Activated naive CD4-positive, alpha-beta T cell treated with anti-CD3 and anti-CD28 coated beads for 36 hours (primary cell): ENCODE results near the gene PEX12. TPM values are rescaled to one million over a fixed set of nuclear protein-coding genes. Genes with fewer than 3 reads are reported as not detected.

Experiments used
- CTCF ChIA-PET: fragments of 350-600 bp; sonication (Branson Sonifier 250); formaldehyde crosslinking; loops from one replicate; lab custom pipeline; 2021; ENCODE audit warnings: antibody characterized with exemption; lab: Charles Lee
- DNase-seq: peaks from one replicate; pipeline ENCODE4 v3.0.0-alpha.2; 2020
- H3K27ac Mint-ChIP-seq: one replicate; pipeline ENCODE4 v1.8.0; 2021; ENCODE audit warnings: mild to moderate bottlenecking, mixed read lengths
- H3K27me3 Mint-ChIP-seq: one replicate; pipeline ENCODE4 v1.8.0; 2021; ENCODE audit warnings: low read depth, mixed read lengths
- H3K36me3 Mint-ChIP-seq: one replicate; pipeline ENCODE4 v1.8.0; 2021; ENCODE audit warnings: low read depth, mixed read lengths
- H3K4me1 Mint-ChIP-seq: one replicate; pipeline ENCODE4 v1.8.0; 2021; ENCODE audit warnings: low read depth, mixed read lengths
- H3K4me3 Mint-ChIP-seq: one replicate; pipeline ENCODE4 v1.8.0; 2021; ENCODE audit warnings: mild to moderate bottlenecking, moderate library complexity, mixed read lengths
- H3K9me3 Mint-ChIP-seq: one replicate; pipeline ENCODE4 v1.8.0; 2021; ENCODE audit warnings: mixed read lengths
- intact Hi-C: fragments of 100-400 bp; cut with micrococcal nuclease; formaldehyde crosslinking; loops from one replicate; pipeline ENCODE4 v1.15.1; 2023
- total RNA-seq, 2 experiments: library from RNA; stranded (reverse); gene quantifications; one replicate each; pipeline ENCODE4 v1.2.3, GENCODE V29; 2021

Gene PEX12
- total RNA-seq, 2 experiments from 2014 or later: 6.2 to 6.5 TPM

DNA sequence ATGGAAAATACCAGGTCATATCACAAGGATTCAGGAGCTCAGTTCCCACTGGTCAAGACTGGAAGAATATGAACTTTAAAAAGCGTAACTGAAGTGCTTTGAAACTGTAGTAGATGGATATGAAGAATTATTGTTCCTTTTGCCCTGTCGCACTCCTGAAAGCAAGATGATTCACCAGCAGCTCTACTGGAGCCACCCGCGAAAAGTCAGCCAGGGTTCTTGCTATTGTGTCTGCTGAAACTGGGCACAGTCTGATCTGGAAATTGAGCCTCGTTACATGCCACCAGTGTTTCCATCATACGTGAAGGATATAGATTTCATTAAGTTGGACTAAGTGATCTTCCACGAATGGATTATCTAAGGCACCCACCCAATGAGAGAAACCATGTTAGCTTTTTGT, 25.3 kb upstream of the PEX12 start:
- peaks cover 28% of the 10 kb centered on the region for H3K36me3 Mint-ChIP-seq
- CTCF ChIA-PET: interaction anchor here (1.3 to 1.4 kb wide), 2 partner anchors 10 to 128 kb away, joined by 3 to 8 read pairs; partner anchors contain the start of gene RASL10B
- no peaks in the 10 kb centered on the region for H3K9me3 Mint-ChIP-seq
- H3K4me1 Mint-ChIP-seq: no peaks in the 10 kb centered on the region
- DNase-seq: no peak
- H3K27me3 Mint-ChIP-seq: no peaks in the 10 kb centered on the region
- intact Hi-C loops: no loop called here
- no peak overlapping the region for H3K27ac Mint-ChIP-seq
- H3K4me3 Mint-ChIP-seq: no peak overlapping the region

DNA sequence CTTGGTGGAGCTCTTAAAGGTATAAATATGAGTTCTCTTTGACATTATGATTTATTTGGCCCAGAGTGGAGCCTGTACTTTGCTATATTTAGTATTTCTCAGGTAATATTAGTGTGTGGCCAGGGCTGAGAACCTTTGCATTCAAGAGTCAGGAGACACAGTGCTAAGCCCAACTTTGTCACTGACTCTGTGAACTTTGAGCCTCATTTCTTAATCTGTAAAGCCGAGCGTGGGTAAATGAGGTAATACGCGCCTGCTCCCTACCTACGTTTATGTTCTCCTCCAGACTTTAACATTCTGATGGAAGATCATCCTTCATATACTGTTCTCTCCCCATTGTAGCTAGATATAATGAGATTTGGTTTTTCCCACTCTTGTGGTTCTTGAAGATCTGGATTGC, 19.2 kb upstream of the PEX12 start:
- no peak overlapping the region for H3K4me3 Mint-ChIP-seq
- intact Hi-C loops: no loop called here
- H3K9me3 Mint-ChIP-seq: no peaks in the 10 kb centered on the region
- no peak for DNase-seq
- H3K27me3 Mint-ChIP-seq: no peaks in the 10 kb centered on the region
- peaks cover 3% of the 10 kb centered on the region for H3K4me1 Mint-ChIP-seq
- CTCF ChIA-PET: interaction anchor here (1.4 kb wide), 1 partner anchor 9 kb away, joined by 3 read pairs; no protein-coding TSS in a partner anchor
- H3K36me3 Mint-ChIP-seq: peaks cover 34% of the 10 kb centered on the region
- no peak overlapping the region for H3K27ac Mint-ChIP-seq

DNA sequence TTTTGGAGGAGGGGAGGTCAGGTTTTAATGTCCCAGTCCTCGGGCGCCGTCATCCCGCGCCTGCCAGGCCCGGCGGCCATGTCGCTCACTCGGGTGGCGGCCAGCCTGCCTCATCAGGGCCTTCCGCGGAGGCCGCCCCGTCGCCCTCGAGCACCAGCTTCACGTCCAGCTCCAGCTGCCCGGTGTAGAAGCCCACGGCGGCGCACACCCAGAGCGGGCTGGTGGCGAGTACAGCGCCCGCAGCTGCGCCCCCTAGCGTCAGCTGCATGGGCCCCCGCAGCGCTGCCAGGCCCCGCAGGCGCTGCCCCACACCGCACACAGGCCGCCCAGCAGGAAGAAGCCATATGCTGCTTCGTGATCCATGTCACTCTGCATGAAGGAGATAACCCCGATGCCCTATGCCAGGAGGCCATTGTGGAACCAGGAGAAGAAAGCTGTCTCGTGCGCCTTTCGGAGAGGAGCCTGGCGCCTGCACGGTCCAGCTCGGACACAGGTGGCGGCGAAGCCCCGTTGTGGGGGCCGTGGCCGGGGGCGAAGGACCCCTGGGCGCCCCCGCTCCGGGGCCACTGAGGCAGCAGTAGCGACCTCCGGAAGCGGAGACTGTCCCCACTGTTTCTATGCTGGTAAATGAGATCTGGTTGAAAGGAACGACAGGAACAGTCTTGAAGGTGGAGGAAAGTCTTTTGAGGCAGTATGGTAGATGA, 18.3 kb upstream of the PEX12 start:
- DNase-seq: no peak
- H3K36me3 Mint-ChIP-seq: peaks cover 32% of the 10 kb centered on the region
- H3K4me3 Mint-ChIP-seq: no peak overlapping the region
- CTCF ChIA-PET: interaction anchor here (0.6 to 1.4 kb wide), 5 partner anchors 8 to 167 kb away, joined by 3 to 4 read pairs (median 3); partner anchors contain the start of gene RASL10B
- peaks cover 3% of the 10 kb centered on the region for H3K4me1 Mint-ChIP-seq
- H3K9me3 Mint-ChIP-seq: no peaks in the 10 kb centered on the region
- no peaks in the 10 kb centered on the region for H3K27me3 Mint-ChIP-seq
- H3K27ac Mint-ChIP-seq: no peak overlapping the region
- intact Hi-C loops: no loop called here

GRCh38 chr17:35596072-35596471, 17.7 kb upstream of the PEX12 start:
- CTCF ChIA-PET: interaction anchor here (0.6 to 1.3 kb wide), 3 partner anchors 102 to 151 kb away, joined by 3 to 4 read pairs (median 3); partner anchors contain the start of gene RASL10B
- no peak overlapping the region for H3K27ac Mint-ChIP-seq
- H3K4me1 Mint-ChIP-seq: peaks cover 3% of the 10 kb centered on the region
- no peak for DNase-seq
- peaks cover 32% of the 10 kb centered on the region for H3K36me3 Mint-ChIP-seq
- no peak overlapping the region for H3K4me3 Mint-ChIP-seq
- no peaks in the 10 kb centered on the region for H3K27me3 Mint-ChIP-seq
- no peaks in the 10 kb centered on the region for H3K9me3 Mint-ChIP-seq
- intact Hi-C loops: no loop called here

DNA sequence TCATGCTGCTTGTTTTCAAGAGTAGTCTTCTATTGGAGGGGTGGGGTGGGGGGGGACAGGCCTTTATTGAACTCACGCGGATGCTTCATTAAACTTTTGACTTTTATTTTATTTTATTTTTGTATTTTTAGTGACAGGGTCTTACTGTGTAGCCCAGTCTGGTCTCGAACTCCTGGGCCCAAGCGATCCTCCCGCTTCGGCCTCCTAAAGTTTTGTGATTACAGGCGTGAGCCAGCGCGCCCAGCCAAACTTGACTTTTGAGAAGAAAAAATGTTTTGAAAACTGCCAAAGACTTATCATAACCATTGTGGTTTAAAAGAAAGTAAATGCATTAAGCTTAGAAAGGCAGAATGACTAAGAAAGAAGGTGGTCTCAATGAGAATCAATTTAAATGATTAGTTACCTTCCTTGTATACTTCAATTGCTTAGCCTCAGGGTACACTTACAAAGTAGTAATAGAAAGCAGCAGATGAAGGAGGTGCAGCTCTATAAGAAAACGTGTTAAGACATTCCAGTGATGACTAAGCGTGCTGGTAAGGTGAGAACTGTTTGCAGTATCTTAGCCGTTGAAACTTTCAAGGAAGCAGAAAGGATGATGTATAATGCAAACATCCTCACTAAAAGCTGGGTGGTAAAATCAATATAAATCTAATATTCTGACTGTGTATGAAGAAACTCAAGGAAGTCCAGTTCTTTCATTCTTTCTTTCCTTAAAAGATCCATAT, 10.0 kb upstream of the PEX12 start:
- H3K36me3 Mint-ChIP-seq: peaks cover 8% of the 10 kb centered on the region
- DNase-seq: peak; percentile 43
- H3K27me3 Mint-ChIP-seq: no peaks in the 10 kb centered on the region
- H3K27ac Mint-ChIP-seq: peak overlapping the region; percentile 62
- H3K4me3 Mint-ChIP-seq: peak overlapping the region; percentile 97
- intact Hi-C loops: loop anchor here (1.0 to 5.0 kb wide), 2 partner anchors 214 to 276 kb away; no protein-coding TSS in a partner anchor
- CTCF ChIA-PET: interaction anchor here (0.9 to 1.6 kb wide), 7 partner anchors 8 to 159 kb away, joined by 3 to 5 read pairs (median 3); no protein-coding TSS in a partner anchor
- no peaks in the 10 kb centered on the region for H3K9me3 Mint-ChIP-seq
- H3K4me1 Mint-ChIP-seq: peaks cover 29% of the 10 kb centered on the region

- DNase-seq: peak; percentile 97
- intact Hi-C loops: loop anchor here (1.0 to 5.0 kb wide), 7 partner anchors 9 to 499 kb away; partner anchors contain the start of genes PEX12, SLFN12L and TAF15
- Mint-ChIP-seq H3K4me1 (peaks cover 29% of the 10 kb centered on the region), H3K27me3 (no peaks in the 10 kb centered on the region), H3K9me3 (no peaks in the 10 kb centered on the region), H3K27ac (peak within 1 kb of the TSS; percentile 97), H3K4me3 (peak within 1 kb of the TSS; percentile 97), H3K36me3 (peaks cover 7% of the 10 kb centered on the region)
- CTCF ChIA-PET: interaction anchor here (0.8 to 1.3 kb wide), 4 partner anchors 9 to 221 kb away, joined by 3 to 4 read pairs (median 4); partner anchors contain the start of gene PEX12
Observed at GRCh38 chr17:35587074-35587961, 8.9 kb upstream of the PEX12 start, which contains the start of gene AP2B1. Gene AP2B1, plus strand, starts transcription at chr17:35587322. Its CDS starts 6,709 bp downstream, at chr17:35594031.

GRCh38 chr17:35586569-35587073, 8.2 kb upstream of the PEX12 start:
- Mint-ChIP-seq H3K4me1 (peaks cover 29% of the 10 kb centered on the region), H3K27ac (peak overlapping the region; percentile 97), H3K36me3 (peaks cover 7% of the 10 kb centered on the region), H3K9me3 (no peaks in the 10 kb centered on the region), H3K27me3 (no peaks in the 10 kb centered on the region), H3K4me3 (peak overlapping the region; percentile 97)
- intact Hi-C loops: loop anchor here (1.0 to 5.0 kb wide), 7 partner anchors 8 to 498 kb away; partner anchors contain the start of genes PEX12, SLFN12L and TAF15
- CTCF ChIA-PET: interaction anchor here (0.8 to 1.3 kb wide), 5 partner anchors 8 to 221 kb away, joined by 3 to 4 read pairs (median 3); partner anchors contain the start of gene PEX12
- DNase-seq: peak; percentile 15

DNA sequence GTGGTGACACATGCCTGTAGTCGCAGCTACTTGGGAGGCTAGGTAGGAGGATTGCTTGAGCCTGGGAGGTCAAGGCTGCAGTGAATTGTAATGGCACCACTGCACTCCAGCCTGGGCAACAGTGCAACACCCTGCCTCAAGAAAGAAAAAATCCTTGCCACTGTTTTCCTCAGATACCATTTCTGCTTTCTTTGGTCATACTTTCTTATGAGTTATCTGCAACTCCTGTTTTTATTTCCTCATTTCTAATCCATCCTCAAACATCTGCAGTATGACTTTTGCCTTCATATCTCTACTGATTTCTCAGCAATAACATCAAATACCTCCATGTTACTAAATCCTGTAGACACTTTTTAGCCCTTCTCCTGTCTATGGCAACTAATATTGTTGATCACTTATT, 5.7 kb upstream of the PEX12 start:
- Mint-ChIP-seq H3K27me3 (no peaks in the 10 kb centered on the region), H3K27ac (no peak overlapping the region), H3K4me3 (no peak overlapping the region), H3K36me3 (peaks cover 7% of the 10 kb centered on the region), H3K4me1 (peaks cover 18% of the 10 kb centered on the region), H3K9me3 (no peaks in the 10 kb centered on the region)
- CTCF ChIA-PET: no interaction called here
- DNase-seq: no peak
- intact Hi-C loops: no loop called here

DNA sequence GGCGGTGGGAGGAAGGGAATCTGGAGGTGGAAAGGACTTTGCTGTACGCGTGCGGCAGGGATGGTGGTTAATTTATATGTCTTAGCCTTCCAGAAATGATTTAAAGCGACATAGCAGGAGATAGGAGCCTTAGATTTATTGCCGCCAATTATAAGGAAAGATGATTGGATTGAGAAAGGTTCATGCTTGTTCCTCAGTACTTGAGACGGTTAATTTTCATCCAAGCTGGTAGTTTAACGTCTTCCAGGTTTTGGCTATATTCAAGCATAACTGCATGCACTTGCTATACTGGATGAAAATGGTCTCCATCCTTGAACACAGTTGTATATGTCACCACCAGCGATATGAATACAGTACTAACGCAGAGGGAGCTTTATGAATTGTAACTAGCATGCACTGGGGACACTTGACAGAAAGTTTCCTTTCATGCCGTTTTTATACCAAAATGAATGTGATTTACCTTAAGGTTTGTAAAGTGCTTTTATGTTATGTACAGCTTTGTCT, 610 bp upstream of the PEX12 start:
- intact Hi-C loops: loop anchor here (1.0 to 2.0 kb wide), 5 partner anchors 8 to 334 kb away; partner anchors contain the start of genes AP2B1, SLFN12L and TAF15
- H3K4me3 Mint-ChIP-seq: peak overlapping the region; percentile 93
- no peaks in the 10 kb centered on the region for H3K27me3 Mint-ChIP-seq
- DNase-seq: peak; percentile 37
- no peaks in the 10 kb centered on the region for H3K9me3 Mint-ChIP-seq
- CTCF ChIA-PET: interaction anchor here (0.6 to 1.7 kb wide), 7 partner anchors 8 to 229 kb away, joined by 3 to 7 read pairs (median 4); partner anchors contain the start of genes AP2B1 and SLFN12L
- peaks cover 3% of the 10 kb centered on the region for H3K36me3 Mint-ChIP-seq
- peak overlapping the region; percentile 98 for H3K27ac Mint-ChIP-seq
- peaks cover 19% of the 10 kb centered on the region for H3K4me1 Mint-ChIP-seq

DNA sequence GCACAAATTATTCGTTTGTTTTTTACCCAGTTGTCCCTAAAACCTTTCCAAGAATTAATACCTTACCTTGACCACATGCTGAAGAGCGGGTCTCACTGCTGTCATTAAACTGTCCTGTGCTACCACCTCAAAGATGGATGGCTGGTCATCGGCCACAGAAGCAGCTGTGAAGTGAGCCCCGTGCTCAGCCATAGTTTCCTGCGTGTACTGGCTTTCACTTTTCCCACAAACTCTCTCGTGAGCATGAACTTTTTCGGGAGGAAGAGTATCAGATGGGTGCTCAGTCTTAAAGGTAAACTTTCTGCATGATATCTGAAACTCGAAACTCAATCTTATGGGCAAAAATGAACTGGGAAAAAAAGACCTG, 558 bp downstream of the PEX12 start:
- CTCF ChIA-PET: interaction anchor here (1.1 kb wide), 1 partner anchor 9 kb away, joined by 4 read pairs; the partner anchor contains the start of gene AP2B1
- Mint-ChIP-seq H3K9me3 (no peaks in the 10 kb centered on the region), H3K4me3 (peak overlapping the region; percentile 93), H3K27ac (peak overlapping the region; percentile 98), H3K4me1 (peaks cover 19% of the 10 kb centered on the region), H3K36me3 (peaks cover 3% of the 10 kb centered on the region), H3K27me3 (no peaks in the 10 kb centered on the region)
- intact Hi-C loops: loop anchor here (1.0 to 2.0 kb wide), 5 partner anchors 9 to 333 kb away; partner anchors contain the start of genes AP2B1, SLFN12L and TAF15
- no peak for DNase-seq

DNA sequence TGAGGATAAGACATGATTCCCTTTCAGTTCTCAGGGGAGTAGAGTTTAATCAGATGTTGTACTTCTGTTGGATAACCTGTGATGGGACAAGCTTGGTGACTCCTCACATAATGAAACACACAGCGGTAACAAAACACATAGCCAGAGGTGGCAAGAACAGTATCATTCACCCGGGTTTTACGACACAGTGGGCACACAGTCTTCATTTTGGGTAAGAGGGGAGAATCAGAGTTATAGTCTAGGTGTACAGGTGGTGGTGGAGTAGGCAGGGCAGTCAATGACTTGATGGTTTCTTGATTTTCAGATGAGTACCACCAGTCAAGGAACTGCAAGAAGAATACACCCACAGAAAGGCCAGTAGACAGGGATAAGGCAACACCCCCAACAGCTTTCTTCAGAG, 2.6 kb downstream of the PEX12 start:
- Mint-ChIP-seq H3K27me3 (no peaks in the 10 kb centered on the region), H3K27ac (peak overlapping the region; percentile 60), H3K36me3 (peaks cover 3% of the 10 kb centered on the region), H3K4me1 (peaks cover 22% of the 10 kb centered on the region), H3K9me3 (no peaks in the 10 kb centered on the region), H3K4me3 (no peak overlapping the region)
- DNase-seq: no peak
- intact Hi-C loops: no loop called here
- CTCF ChIA-PET: interaction anchor here (0.7 to 1.8 kb wide), 3 partner anchors 35 to 171 kb away, joined by 3 to 8 read pairs (median 3); no protein-coding TSS in a partner anchor
